Measurements from ENCODE around the gene NUP58. TPM values are rescaled to one million over a fixed set of nuclear protein-coding genes. Genes with fewer than 3 reads are reported as not detected.
"Not testable (repeated sequence)": the region's sequence is repeated elsewhere in the genome, so short reads cannot be mapped to it uniquely, and the experiment has no call there.

Gene NUP58
- total and polyA plus RNA-seq, 4 donors = 6.5 to 43.3 (median 16.0) TPM

- Histone ChIP-seq H3K27ac (ENCODE audit: low read depth in 1 of 2, low read length in 2 of 2) (no peak overlapping the region), H3K27me3 (ENCODE audit: control insufficient read depth in 4 of 4, insufficient read depth in 4 of 4, low read length in 3 of 4) (no peaks in the 10 kb centered on the region), H3K9ac (ENCODE audit: low read depth in 1 of 2, low read length in 2 of 2) (no peak overlapping the region), H3K9me3 (ENCODE audit: control insufficient read depth in 4 of 4, low read length in 3 of 4) (no peaks in the 10 kb centered on the region), H3K4me1 (ENCODE audit: control insufficient read depth in 4 of 4, insufficient read depth in 4 of 4, low read length in 3 of 4) (peaks cover 3 to 8% (median 5%) of the 10 kb centered on the region in 4 donors), H3K4me3 (ENCODE audit: low read depth in 1 of 3, low read length in 3 of 3) (no peak overlapping the region), H3K36me3 (ENCODE audit: control insufficient read depth in 4 of 4, insufficient read depth in 3 of 4, low read depth in 1 of 4, low read length in 3 of 4) (peaks cover 1 to 52% (median 38%) of the 10 kb centered on the region in 4 donors)
- WGBS = 97% methylated on average over 3 of the region's 3 CpGs
- no peak for DNase-seq (ENCODE audit: low spot score)
- TF ChIP-seq JUND (IDR thresholded peaks at IDR 0.05) (no peak), GABPA (IDR thresholded peaks at IDR 0.05 in 1 of 2, conservative IDR thresholded peaks at IDR 0.05 in 1 of 2) (no peak), CTCF (IDR thresholded peaks at IDR 0.05; ENCODE audit: low read depth, low read length, missing input control) (no peak), REST (IDR thresholded peaks at IDR 0.05) (no peak), FOXA1 (IDR thresholded peaks at IDR 0.05) (no peak), EGR1 (IDR thresholded peaks at IDR 0.05; ENCODE audit: low read depth in 2 of 2) (no peak), HNF4G (IDR thresholded peaks at IDR 0.05) (no peak), FOXA2 (IDR thresholded peaks at IDR 0.05) (no peak), SP1 (IDR thresholded peaks at IDR 0.05) (no peak), TAF1 (conservative IDR thresholded peaks at IDR 0.05) (no peak), ZBTB33 (IDR thresholded peaks at IDR 0.05) (no peak)
Measured at GRCh38 chr13:25310891-25311290, 9.5 kb downstream of the NUP58 start.

- H3K4me3 ChIP-seq (ENCODE audit: low read depth in 1 of 3, low read length in 3 of 3); H3K27ac ChIP-seq (ENCODE audit: low read depth in 1 of 2, low read length in 2 of 2); H3K4me1 ChIP-seq (ENCODE audit: control insufficient read depth in 4 of 4, insufficient read depth in 4 of 4, low read length in 3 of 4); H3K9me3 ChIP-seq (ENCODE audit: control insufficient read depth in 4 of 4, low read length in 3 of 4); DNase-seq (ENCODE audit: low spot score); H3K27me3 ChIP-seq (ENCODE audit: control insufficient read depth in 4 of 4, insufficient read depth in 4 of 4, low read length in 3 of 4); H3K9ac ChIP-seq (ENCODE audit: low read depth in 1 of 2, low read length in 2 of 2): not testable (repeated sequence)
- peaks cover 5 to 57% (median 40%) of the 10 kb centered on the region in 4 donors for H3K36me3 ChIP-seq (ENCODE audit: control insufficient read depth in 4 of 4, insufficient read depth in 3 of 4, low read depth in 1 of 4, low read length in 3 of 4)
- 95% methylated on average over 4 of the region's 4 CpGs for WGBS
Measured at GRCh38 chr13:25318946-25319345, 17.5 kb downstream of the NUP58 start.

- WGBS = 99% methylated on average over 1 of the region's 1 CpG
- H3K36me3 ChIP-seq (ENCODE audit: control insufficient read depth in 4 of 4, insufficient read depth in 3 of 4, low read depth in 1 of 4, low read length in 3 of 4) = peaks cover 6 to 56% (median 39%) of the 10 kb centered on the region in 4 donors
- no peak for TF ChIP-seq MAX (IDR thresholded peaks at IDR 0.05)
- no peak for TF ChIP-seq SP1 (IDR thresholded peaks at IDR 0.05)
- TF ChIP-seq ZBTB33 (IDR thresholded peaks at IDR 0.05) = no peak
- no peak for TF ChIP-seq NR2F2 (IDR thresholded peaks at IDR 0.05)
- TF ChIP-seq REST (IDR thresholded peaks at IDR 0.05) = no peak
- no peak for TF ChIP-seq JUND (IDR thresholded peaks at IDR 0.05)
- no peak for TF ChIP-seq FOXA1 (IDR thresholded peaks at IDR 0.05)
- no peak for TF ChIP-seq HNF4A (conservative IDR thresholded peaks at IDR 0.05)
- TF ChIP-seq EGR1 (IDR thresholded peaks at IDR 0.05; ENCODE audit: low read depth in 2 of 2) = no peak
Measured at GRCh38 chr13:25319771-25320170, 18.3 kb downstream of the NUP58 start.

More at GRCh38 chr13:25319771-25320170, 18.3 kb downstream of the NUP58 start:
- Histone ChIP-seq H3K4me3 (ENCODE audit: low read depth in 1 of 3, low read length in 3 of 3) (no peak overlapping the region), H3K9ac (ENCODE audit: low read depth in 1 of 2, low read length in 2 of 2) (no peak overlapping the region), H3K27me3 (ENCODE audit: control insufficient read depth in 4 of 4, insufficient read depth in 4 of 4, low read length in 3 of 4) (no peaks in the 10 kb centered on the region), H3K9me3 (ENCODE audit: control insufficient read depth in 4 of 4, low read length in 3 of 4) (no peaks in the 10 kb centered on the region), H3K4me1 (ENCODE audit: control insufficient read depth in 4 of 4, insufficient read depth in 4 of 4, low read length in 3 of 4) (no peaks in the 10 kb centered on the region), H3K27ac (ENCODE audit: low read depth in 1 of 2, low read length in 2 of 2) (no peak overlapping the region)
- DNase-seq (ENCODE audit: low spot score) = no peak
